A673 (cell line): ENCODE data around the gene FAM219B. TPM values are rescaled to one million over a fixed set of nuclear protein-coding genes. Genes with fewer than 3 reads are reported as not detected.
"Not testable (repeated sequence)": the region's sequence is repeated elsewhere in the genome, so short reads cannot be mapped to it uniquely, and the experiment has no call there.

Source experiments
- BruUV-seq: library from RNA; stranded (reverse); fragments of 400-500 nt; replicated peaks from 2 replicates; lab custom pipeline; 2021; lab: Mats Ljungman, UMichigan
- CTCF ChIA-PET: fragments of 300-600 bp; sonication (Branson Sonifier 250); formaldehyde crosslinking; loops from one replicate; lab custom pipeline; 2022; ENCODE audit warnings: antibody characterized with exemption; lab: Charles Lee
- POLR2A ChIA-PET: fragments of 300-600 bp; sonication (Branson Sonifier 250); formaldehyde crosslinking; loops from one replicate; lab custom pipeline; 2022; ENCODE audit warnings: antibody characterized with exemption; ENCODE audit not compliant: low non-redundant PET; lab: Charles Lee
- DNase-seq: peaks from one replicate; pipeline ENCODE4 v3.0.0-alpha.2; 2015; ENCODE audit warnings: low spot score
- H3K27ac ChIP-seq: fragments of 200-600 bp; sonication (generic); 2 replicates; pipeline ENCODE4 v1.5.1; 2016; ENCODE audit warnings: mixed run types, low read depth, mild to moderate bottlenecking, mixed read lengths, antibody characterized with exemption, low read length; ENCODE audit not compliant: poor library complexity, severe bottlenecking
- H3K27me3 ChIP-seq: fragments of 200-600 bp; sonication (generic); replicated peaks from 2 replicates; pipeline ENCODE4 v1.6.1; 2017; ENCODE audit warnings: mixed run types, low read depth, mild to moderate bottlenecking, mixed read lengths, antibody characterized with exemption, low read length; ENCODE audit not compliant: insufficient read depth, poor library complexity
- H3K36me3 ChIP-seq: fragments of 200-600 bp; sonication (generic); 2 replicates; pipeline ENCODE4 v1.6.1; 2016; ENCODE audit warnings: mixed run types, mild to moderate bottlenecking, mixed read lengths, antibody characterized with exemption, low read length; ENCODE audit not compliant: insufficient read depth, poor library complexity, severe bottlenecking
- H3K4me1 ChIP-seq: fragments of 200-600 bp; sonication (generic); 2 replicates; pipeline ENCODE4 v1.6.1; 2017; ENCODE audit warnings: mixed run types, mild to moderate bottlenecking, mixed read lengths, antibody characterized with exemption, low read length; ENCODE audit not compliant: insufficient read depth, poor library complexity, severe bottlenecking
- H3K4me3 ChIP-seq: fragments of 200-600 bp; sonication (generic); 2 replicates; pipeline ENCODE4 v1.5.1; 2016; ENCODE audit warnings: low read depth, mixed run types, mild to moderate bottlenecking, mixed read lengths, low read length; ENCODE audit not compliant: poor library complexity, severe bottlenecking
- H3K9me3 ChIP-seq: fragments of 200-600 bp; sonication (generic); 2 replicates; pipeline ENCODE4 v1.6.1; 2016; ENCODE audit warnings: mixed run types, low read depth, mild to moderate bottlenecking, mixed read lengths, antibody characterized with exemption, low read length; ENCODE audit not compliant: poor library complexity, severe bottlenecking
- CTCF ChIP-seq: fragments of 300-800, 200-600 bp; sonication (generic); conservative IDR thresholded peaks from 2 replicates; pipeline ENCODE4 v1.5.1; 2017; ENCODE audit warnings: low read depth, mild to moderate bottlenecking, antibody characterized with exemption, low read length, moderate library complexity, mixed read lengths
- EZH2 ChIP-seq: fragments of 200-600 bp; sonication (generic); IDR thresholded peaks from 2 replicates; pipeline ENCODE4 v1.6.1; 2017; ENCODE audit warnings: borderline replicate concordance, low read depth, mild to moderate bottlenecking, mixed read lengths, antibody characterized with exemption, low read length; ENCODE audit not compliant: poor library complexity, severe bottlenecking
- intact Hi-C: fragments of 100-400 bp; cut with micrococcal nuclease; formaldehyde crosslinking; loops from one replicate; pipeline ENCODE4 v1.10.0; 2022; ENCODE audit not compliant: unreplicated experiment
- total RNA-seq: library from RNA; stranded (reverse); gene quantifications from 2 replicates; pipeline ENCODE4 v1.2.3, GENCODE V29; 2021

The FAM219B gene
- total RNA-seq, 1 experiment from 2014 or later: 86.6 TPM

GRCh38 chr15:74889390-74889882 is 17.2 kb downstream of the FAM219B start:
- DNase-seq: no peak
- ChIA-PET POLR2A (no interaction called here), CTCF (interaction anchor here (1.0 kb wide), 1 partner anchor 119 kb away, joined by 3 read pairs; no protein-coding TSS in a partner anchor)
- Histone ChIP-seq H3K9me3 (no peaks in the 10 kb centered on the region), H3K27me3 (no peaks in the 10 kb centered on the region), H3K4me1 (no peaks in the 10 kb centered on the region), H3K36me3 (peaks cover 18% of the 10 kb centered on the region), H3K27ac (peak overlapping the region; percentile 81), H3K4me3 (peak overlapping the region; percentile 62)
- intact Hi-C loops: no loop called here
- TF ChIP-seq EZH2 (no peak), CTCF (no peak)
- TSS peak; percentile 22 for BruUV-seq

GRCh38 chr15:74888716-74889115 is 17.9 kb downstream of the FAM219B start:
- intact Hi-C loops: no loop called here
- ChIA-PET POLR2A (interaction anchor here (0.6 kb wide), 1 partner anchor 15 kb away, joined by 3 read pairs; no protein-coding TSS in a partner anchor), CTCF (interaction anchor here (0.5 kb wide), 1 partner anchor 30 kb away, joined by 8 read pairs; no protein-coding TSS in a partner anchor)
- no peaks in the 10 kb centered on the region for H3K9me3 ChIP-seq
- no peak for TF ChIP-seq EZH2
- TF ChIP-seq CTCF: no peak
- no peaks in the 10 kb centered on the region for H3K27me3 ChIP-seq
- H3K27ac ChIP-seq: no peak overlapping the region
- no peak overlapping the region for H3K4me3 ChIP-seq
- no peaks in the 10 kb centered on the region for H3K4me1 ChIP-seq
- no peak for DNase-seq
- no TSS peak for BruUV-seq
- H3K36me3 ChIP-seq: peaks cover 18% of the 10 kb centered on the region

GRCh38 chr15:74887537-74888193 is 19.0 kb downstream of the FAM219B start:
- H3K36me3 ChIP-seq: peaks cover 16% of the 10 kb centered on the region
- H3K27ac ChIP-seq, intact Hi-C loops, H3K27me3 ChIP-seq, H3K9me3 ChIP-seq, CTCF ChIA-PET, BruUV-seq, H3K4me1 ChIP-seq, DNase-seq, H3K4me3 ChIP-seq: not testable (repeated sequence)
- POLR2A ChIA-PET: interaction anchor here (0.6 kb wide), 1 partner anchor 14 kb away, joined by 3 read pairs; no protein-coding TSS in a partner anchor

- POLR2A ChIA-PET: no interaction called here
- H3K36me3 ChIP-seq: no peaks in the 10 kb centered on the region
- intact Hi-C loops: no loop called here
- no TSS peak for BruUV-seq
- H3K9me3 ChIP-seq: no peaks in the 10 kb centered on the region
- CTCF ChIA-PET: no interaction called here
- no peak overlapping the region for H3K27ac ChIP-seq
- DNase-seq: no peak
- no peaks in the 10 kb centered on the region for H3K4me1 ChIP-seq
- no peak for TF ChIP-seq EZH2
- no peak for TF ChIP-seq CTCF
- no peaks in the 10 kb centered on the region for H3K27me3 ChIP-seq
- no peak overlapping the region for H3K4me3 ChIP-seq
Observed at GRCh38 chr15:74885461-74885860, 21.2 kb downstream of the FAM219B start.
